Right atrium auricular region (tissue), 2 donors: ENCODE results near the gene SNCA. TPM values are rescaled to one million over a fixed set of nuclear protein-coding genes. Genes with fewer than 3 reads are reported as not detected.

ENCODE experiments used
- DNase-seq: peaks from one replicate; pipeline ENCODE4 v3.0.0-alpha.2; 2019; ENCODE audit warnings: low spot score
- H3K27ac ChIP-seq, 2 donors: fragments of 200-600 bp; sonication (generic); 1 replicate in 1 of 2; 2 replicates in 1 of 2; pipeline ENCODE4 v1.5.1; 2016 to 2019
- H3K27me3 ChIP-seq, 2 donors: fragments of 200-600 bp; sonication (generic); one replicate each; pipeline versions ENCODE4 v1.5.1 to v1.6.0; 2017 to 2019
- H3K36me3 ChIP-seq: fragments of 200-600 bp; sonication (generic); one replicate; pipeline ENCODE4 v1.5.1; 2016
- H3K4me1 ChIP-seq, 2 donors: fragments of 200-600 bp; sonication (generic); one replicate each; pipeline versions ENCODE4 v1.5.1 to v1.6.0; 2017 to 2019
- H3K4me3 ChIP-seq, 2 donors: fragments of 200-600 bp; sonication (generic); 1 replicate in 1 of 2; 2 replicates in 1 of 2; pipeline ENCODE4 v1.5.1; 2017 to 2019; ENCODE audit warnings: mild to moderate bottlenecking in 1 of 2, moderate library complexity in 1 of 2
- H3K9me3 ChIP-seq, 2 donors: fragments of 200-600 bp; sonication (generic); one replicate each; pipeline ENCODE4 v1.5.1; 2019
- CTCF ChIP-seq, 2 donors: fragments of 200-600 bp; sonication (generic); IDR thresholded peaks; one replicate each; pipeline ENCODE4 v1.5.1; 2019; ENCODE audit warnings: antibody characterized with exemption in 2 of 2
- total RNA-seq, 2 donors: library from RNA; depleted of rRNA; stranded (reverse); fragments of >200 nt; gene quantifications; one replicate each; pipeline ENCODE4 v1.1.0, GENCODE V29; 2016

The SNCA gene
- total RNA-seq, 2 donors from 2014 or later, result 8.5 to 23.3 TPM

GRCh38 chr4:89765528-89765927, 71.4 kb downstream of the SNCA start:
- no peak for TF ChIP-seq CTCF (IDR thresholded peaks at IDR 0.05)
- H3K36me3 ChIP-seq, result no peaks in the 10 kb centered on the region
- no peaks in the 10 kb centered on the region for H3K9me3 ChIP-seq
- no peak overlapping the region for H3K4me3 ChIP-seq
- H3K4me1 ChIP-seq, result peaks cover 0 to 21% of the 10 kb centered on the region in 2 donors
- peak overlapping the region; percentile 14 to 62 for H3K27ac ChIP-seq
- no peaks in the 10 kb centered on the region for H3K27me3 ChIP-seq
- no peak for DNase-seq

DNA sequence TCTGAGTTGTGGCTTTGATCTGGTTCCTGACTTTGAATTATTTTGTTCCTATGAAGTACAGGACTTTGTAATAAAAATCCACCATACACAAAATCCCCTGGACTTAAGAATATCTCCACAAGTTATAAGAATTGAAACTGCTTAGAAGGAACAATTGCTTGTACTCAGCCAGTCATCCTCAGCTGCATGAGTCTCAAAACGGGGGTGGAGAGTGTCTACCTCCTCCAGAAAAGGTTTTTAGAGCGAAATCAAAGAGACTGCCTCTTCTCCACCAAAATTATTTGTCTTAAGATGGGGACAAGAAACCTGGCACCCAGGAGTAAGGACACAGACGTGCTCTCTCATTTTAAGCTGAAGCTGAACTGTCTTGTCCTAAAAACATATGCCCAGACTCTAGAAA, 74.7 kb downstream of the SNCA start:
- no peak overlapping the region for H3K4me3 ChIP-seq
- no peak for DNase-seq
- H3K27me3 ChIP-seq, result no peaks in the 10 kb centered on the region
- H3K27ac ChIP-seq, result no peak overlapping the region
- TF ChIP-seq CTCF (IDR thresholded peaks at IDR 0.05), result no peak
- H3K9me3 ChIP-seq, result no peaks in the 10 kb centered on the region
- peaks cover 0 to 21% of the 10 kb centered on the region in 2 donors for H3K4me1 ChIP-seq
- H3K36me3 ChIP-seq, result no peaks in the 10 kb centered on the region

- no peak for DNase-seq
- TF ChIP-seq CTCF (IDR thresholded peaks at IDR 0.05), result no peak
- peaks cover 0 to 8% of the 10 kb centered on the region in 2 donors for H3K4me1 ChIP-seq
- H3K27me3 ChIP-seq, result no peaks in the 10 kb centered on the region
- no peaks in the 10 kb centered on the region for H3K36me3 ChIP-seq
- no peak overlapping the region for H3K27ac ChIP-seq
- H3K9me3 ChIP-seq, result no peaks in the 10 kb centered on the region
- no peak overlapping the region for H3K4me3 ChIP-seq
Measured at GRCh38 chr4:89759426-89759825, 77.5 kb downstream of the SNCA start.

DNA sequence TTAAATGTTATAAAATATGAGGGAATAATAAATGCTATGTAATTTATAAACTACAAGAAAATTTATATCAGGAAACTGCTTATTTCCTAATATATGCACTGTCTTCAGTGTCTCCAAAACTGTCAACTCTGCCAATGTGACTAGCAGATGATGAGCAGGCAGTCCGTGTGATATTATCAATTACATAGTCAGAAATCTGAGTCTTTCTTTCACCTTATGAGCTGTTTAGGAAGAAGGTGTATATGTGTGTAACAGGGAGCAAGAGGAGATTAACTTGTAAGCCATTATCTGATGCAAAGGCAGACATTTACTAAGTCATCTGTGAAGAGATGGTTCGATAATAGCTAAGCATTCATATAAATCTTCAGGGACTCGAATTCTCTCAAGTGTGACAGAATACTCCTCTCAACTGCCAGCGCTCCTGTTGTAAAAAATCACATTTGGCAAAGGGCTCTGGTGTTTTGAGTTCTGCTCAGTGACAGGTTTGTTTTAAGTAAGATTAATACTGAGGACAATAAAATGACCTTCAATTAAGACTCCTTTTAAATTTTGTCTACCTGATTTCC, 79.7 kb downstream of the SNCA start:
- DNase-seq, result no peak
- TF ChIP-seq CTCF (IDR thresholded peaks at IDR 0.05), result no peak
- no peaks in the 10 kb centered on the region for H3K27me3 ChIP-seq
- no peak overlapping the region for H3K27ac ChIP-seq
- no peak overlapping the region for H3K4me3 ChIP-seq
- peaks cover 0 to 12% of the 10 kb centered on the region in 2 donors for H3K4me1 ChIP-seq
- H3K36me3 ChIP-seq, result no peaks in the 10 kb centered on the region
- no peaks in the 10 kb centered on the region for H3K9me3 ChIP-seq

GRCh38 chr4:89755220-89755619, 81.7 kb downstream of the SNCA start:
- Histone ChIP-seq H3K27me3 (no peaks in the 10 kb centered on the region), H3K4me1 (peaks cover 0 to 12% of the 10 kb centered on the region in 2 donors), H3K9me3 (no peaks in the 10 kb centered on the region), H3K4me3 (no peak overlapping the region), H3K27ac (no peak overlapping the region), H3K36me3 (no peaks in the 10 kb centered on the region)
- TF ChIP-seq CTCF (IDR thresholded peaks at IDR 0.05), result no peak
- no peak for DNase-seq

GRCh38 chr4:89754531-89754930, 82.4 kb downstream of the SNCA start:
- H3K27me3 ChIP-seq, result no peaks in the 10 kb centered on the region
- H3K4me1 ChIP-seq, result peaks cover 0 to 12% of the 10 kb centered on the region in 2 donors

More at GRCh38 chr4:89754531-89754930, 82.4 kb downstream of the SNCA start:
- no peak overlapping the region for H3K27ac ChIP-seq
- H3K36me3 ChIP-seq, result no peaks in the 10 kb centered on the region
- no peak overlapping the region for H3K4me3 ChIP-seq
- no peak for TF ChIP-seq CTCF (IDR thresholded peaks at IDR 0.05)
- no peaks in the 10 kb centered on the region for H3K9me3 ChIP-seq
- DNase-seq, result no peak
